Tibial artery (tissue), 4 donors: Measurements from ENCODE around the gene KLF6.

ENCODE experiments used
- DNase-seq, 2 donors: peaks; one replicate each; pipeline ENCODE4 v3.0.0-alpha.2; 2019
- H3K27ac ChIP-seq, 2 donors: fragments of 200-600 bp; sonication (generic) in 1 of 2; 1 replicate in 1 of 2; 2 replicates in 1 of 2; pipeline ENCODE4 v1.5.1; 2018 to 2019; ENCODE audit warnings: mild to moderate bottlenecking in 1 of 2
- H3K27me3 ChIP-seq, 2 donors: fragments of 200-600 bp; sonication (generic) in 1 of 2; one replicate each; pipeline versions ENCODE4 v1.5.1 to v1.6.0; 2016 to 2019
- H3K36me3 ChIP-seq, 3 donors: fragments of 200-600 bp; sonication (generic) in 2 of 3; one replicate each; pipeline ENCODE4 v1.5.1; 2016 to 2019; ENCODE audit warnings: mild to moderate bottlenecking in 2 of 3
- H3K4me1 ChIP-seq, 4 donors: fragments of 200-600 bp; sonication (generic) in 2 of 4; 1 replicate in 3 of 4; 2 replicates in 1 of 4; pipeline ENCODE4 v1.5.1; 2016 to 2019
- H3K4me3 ChIP-seq, 2 donors: fragments of 200-600 bp; sonication (generic) in 1 of 2; 1 replicate in 1 of 2; 2 replicates in 1 of 2; pipeline ENCODE4 v1.5.1; 2018 to 2019; ENCODE audit warnings: mild to moderate bottlenecking in 2 of 2
- H3K9me3 ChIP-seq, 3 donors: fragments of 200-600 bp; sonication (generic) in 1 of 3; one replicate each; pipeline ENCODE4 v1.5.1; 2016 to 2019
- intact Hi-C: fragments of 100-400 bp; cut with DNase I; formaldehyde crosslinking; loops from one replicate; pipeline ENCODE4 v1.15.0; 2023; ENCODE audit warnings: low total_unique reads
- TF ChIP-seq, protein P1 (sequence below), 2 experiments: fragments of 200-600 bp in 1 of 2; fragments of 450-650 bp in 1 of 2; IDR thresholded peaks; one replicate each; pipeline ENCODE4 v1.5.1; 2017 to 2019; ENCODE audit warnings: antibody characterized with exemption in 2 of 2, mild to moderate bottlenecking in 1 of 2, moderate library complexity in 1 of 2

KLF6 gene

GRCh38 chr10:3808689-3809199 is 23.7 kb upstream of the KLF6 start:
- Histone ChIP-seq H3K36me3 (no peaks in the 10 kb centered on the region), H3K4me3 (no peak overlapping the region), H3K4me1 (peaks cover 0 to 69% (median 44%) of the 10 kb centered on the region in 4 donors), H3K27me3 (no peaks in the 10 kb centered on the region), H3K9me3 (no peaks in the 10 kb centered on the region), H3K27ac (peak overlapping the region in 1 of 2 donors; percentile 81)
- DNase-seq = no peak
- TF ChIP-seq, protein P1, sequence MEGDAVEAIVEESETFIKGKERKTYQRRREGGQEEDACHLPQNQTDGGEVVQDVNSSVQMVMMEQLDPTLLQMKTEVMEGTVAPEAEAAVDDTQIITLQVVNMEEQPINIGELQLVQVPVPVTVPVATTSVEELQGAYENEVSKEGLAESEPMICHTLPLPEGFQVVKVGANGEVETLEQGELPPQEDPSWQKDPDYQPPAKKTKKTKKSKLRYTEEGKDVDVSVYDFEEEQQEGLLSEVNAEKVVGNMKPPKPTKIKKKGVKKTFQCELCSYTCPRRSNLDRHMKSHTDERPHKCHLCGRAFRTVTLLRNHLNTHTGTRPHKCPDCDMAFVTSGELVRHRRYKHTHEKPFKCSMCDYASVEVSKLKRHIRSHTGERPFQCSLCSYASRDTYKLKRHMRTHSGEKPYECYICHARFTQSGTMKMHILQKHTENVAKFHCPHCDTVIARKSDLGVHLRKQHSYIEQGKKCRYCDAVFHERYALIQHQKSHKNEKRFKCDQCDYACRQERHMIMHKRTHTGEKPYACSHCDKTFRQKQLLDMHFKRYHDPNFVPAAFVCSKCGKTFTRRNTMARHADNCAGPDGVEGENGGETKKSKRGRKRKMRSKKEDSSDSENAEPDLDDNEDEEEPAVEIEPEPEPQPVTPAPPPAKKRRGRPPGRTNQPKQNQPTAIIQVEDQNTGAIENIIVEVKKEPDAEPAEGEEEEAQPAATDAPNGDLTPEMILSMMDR (IDR thresholded peaks at IDR 0.05) = no peak
- intact Hi-C loops = no loop called here

DNA sequence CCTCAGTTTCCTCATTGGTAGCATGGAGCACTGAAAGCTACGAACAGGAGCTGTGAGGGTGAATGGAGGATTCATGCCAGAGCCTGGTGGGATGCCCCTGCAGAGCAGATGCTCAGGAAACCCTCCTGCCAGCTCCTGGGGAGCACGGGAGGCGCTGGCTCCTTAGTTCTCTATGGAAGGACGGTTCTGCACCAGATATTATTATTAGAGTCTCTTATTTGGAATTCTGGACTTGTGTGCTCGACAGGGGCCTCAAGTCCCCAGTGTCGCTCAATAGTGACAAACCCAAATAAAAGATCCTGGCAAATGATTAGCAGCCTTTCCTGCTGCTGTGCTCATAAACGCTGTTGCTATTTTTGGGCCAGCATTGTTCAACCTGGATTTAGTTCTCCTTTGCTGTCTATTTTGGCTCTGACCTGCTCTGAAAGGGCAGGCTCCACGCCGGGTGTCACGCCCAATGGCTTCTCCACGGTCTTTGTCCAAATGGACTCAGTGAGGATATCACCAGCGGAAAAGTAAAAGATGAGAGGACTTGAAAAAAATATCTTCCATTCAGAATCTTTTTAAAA is 23.0 kb upstream of the KLF6 start:
- TF ChIP-seq, protein P1 (IDR thresholded peaks at IDR 0.05) = no peak
- Histone ChIP-seq H3K36me3 (no peaks in the 10 kb centered on the region), H3K9me3 (no peaks in the 10 kb centered on the region), H3K27me3 (no peaks in the 10 kb centered on the region), H3K4me3 (no peak overlapping the region), H3K27ac (peak overlapping the region; percentile 19 to 81), H3K4me1 (peaks cover 0 to 69% (median 44%) of the 10 kb centered on the region in 4 donors)
- DNase-seq = no peak
- intact Hi-C loops = no loop called here

GRCh38 chr10:3807211-3807927 is 22.4 kb upstream of the KLF6 start:
- TF ChIP-seq, protein P1 (IDR thresholded peaks at IDR 0.05) = no peak
- Histone ChIP-seq H3K27me3 (no peaks in the 10 kb centered on the region), H3K4me3 (no peak overlapping the region), H3K27ac (peak overlapping the region; percentile 81 to 84), H3K36me3 (no peaks in the 10 kb centered on the region), H3K4me1 (peaks cover 0 to 68% (median 44%) of the 10 kb centered on the region in 4 donors), H3K9me3 (no peaks in the 10 kb centered on the region)
- no peak for DNase-seq
- intact Hi-C loops = no loop called here

DNA sequence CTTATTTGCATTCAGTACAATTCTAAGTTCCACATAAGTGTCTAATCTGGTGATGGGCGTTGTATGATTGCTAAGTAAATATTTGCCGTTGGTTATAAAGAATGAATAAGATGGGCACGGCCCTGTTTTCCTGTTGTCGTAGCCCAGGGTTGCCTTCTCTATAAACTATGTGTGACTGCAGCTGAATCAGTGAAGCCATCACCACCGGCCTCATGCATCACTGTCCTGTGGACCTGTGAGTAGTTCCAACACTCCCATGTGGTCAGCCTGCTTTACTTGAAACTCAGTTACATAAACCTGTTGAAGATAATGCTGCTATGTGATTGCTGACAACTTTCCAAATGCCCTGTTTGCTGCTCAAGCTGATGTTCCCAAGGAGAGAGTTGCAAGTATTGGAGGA is 21.6 kb upstream of the KLF6 start:
- TF ChIP-seq, protein P1 (IDR thresholded peaks at IDR 0.05) = no peak
- Histone ChIP-seq H3K27me3 (no peaks in the 10 kb centered on the region), H3K4me3 (no peak overlapping the region), H3K36me3 (no peaks in the 10 kb centered on the region), H3K4me1 (peaks cover 0 to 61% (median 39%) of the 10 kb centered on the region in 4 donors), H3K27ac (peak overlapping the region; percentile 81 to 84), H3K9me3 (no peaks in the 10 kb centered on the region)
- no peak for DNase-seq
- intact Hi-C loops = no loop called here

GRCh38 chr10:3805791-3806461 is 20.9 kb upstream of the KLF6 start:
- Histone ChIP-seq H3K27ac (peak overlapping the region; percentile 81 to 84), H3K9me3 (no peaks in the 10 kb centered on the region), H3K27me3 (no peaks in the 10 kb centered on the region), H3K36me3 (no peaks in the 10 kb centered on the region), H3K4me1 (peaks cover 0 to 54% (median 34%) of the 10 kb centered on the region in 4 donors), H3K4me3 (peak overlapping the region in 1 of 2 donors; percentile 1)
- DNase-seq = peak in 1 of 2 donors; percentile 80
- TF ChIP-seq, protein P1 (IDR thresholded peaks at IDR 0.05) = no peak
- intact Hi-C loops = no loop called here
